Renal cortex interstitium (tissue), 11 donors: ENCODE results near the gene MAST4. TPM values are rescaled to one million over a fixed set of nuclear protein-coding genes. Genes with fewer than 3 reads are reported as not detected.

ENCODE experiments used
- DNase-seq, 11 donors: peaks; one replicate each; pipeline ENCODE4 v3.0.0-alpha.2; 2013; ENCODE audit warnings: low read depth in 9 of 11, low spot score in 4 of 11; ENCODE audit errors: extremely low read depth in 1 of 11
- polyA plus RNA-seq, 3 donors: library from polyadenylated mRNA; unstranded; fragments of 120-200 nt; gene quantifications; one replicate each; pipeline ENCODE4 v1.2.1, GENCODE V29; 2013; ENCODE audit not compliant: insufficient read length in 3 of 3

The MAST4 gene
- polyA plus RNA-seq, 3 donors = 15.2 to 19.4 (median 16.8) TPM

DNA sequence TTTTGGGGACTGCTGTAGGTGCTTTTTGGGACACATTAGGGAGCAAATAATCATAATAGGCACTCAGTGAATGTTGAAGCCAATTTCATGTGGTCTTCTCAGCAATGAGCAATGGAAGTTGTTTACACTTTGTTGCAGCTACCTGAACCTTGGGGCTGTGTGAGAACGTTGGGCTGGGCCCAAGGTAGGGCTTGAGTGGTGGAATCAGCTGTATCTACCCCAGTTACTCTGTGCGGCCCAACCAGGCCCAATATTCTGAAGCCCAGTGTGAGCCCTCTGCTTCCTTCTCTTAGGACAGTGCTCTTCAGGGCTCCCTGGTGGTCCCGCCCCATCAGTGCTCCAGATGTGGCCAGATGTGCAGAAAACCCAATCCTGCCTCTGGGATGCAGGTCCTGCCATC, 38.4 kb downstream of the MAST4 start:
- DNase-seq = no peak

- no peak for DNase-seq
Observed at GRCh38 chr5:66637994-66638393, 41.8 kb downstream of the MAST4 start.

DNA sequence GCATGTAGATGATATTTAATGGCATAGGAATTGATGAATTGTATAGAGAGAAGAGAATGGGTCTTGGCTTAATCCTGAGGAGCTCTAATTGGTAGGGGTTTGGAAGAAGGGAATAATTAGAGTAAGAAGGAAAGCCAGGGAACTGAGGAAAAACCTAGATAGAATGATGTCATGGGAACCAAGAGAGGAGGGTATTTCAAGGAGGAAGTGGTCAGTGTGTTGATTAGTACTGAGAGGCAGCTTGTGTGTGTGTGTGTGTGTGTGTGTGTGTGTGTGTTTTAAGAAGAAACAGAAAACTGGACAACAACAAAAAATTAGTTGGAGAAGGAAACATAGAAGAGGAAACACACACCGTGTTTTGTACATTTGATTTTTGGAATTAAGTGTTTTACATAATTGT, 42.8 kb downstream of the MAST4 start:
- no peak for DNase-seq

GRCh38 chr5:66642538-66642937, 46.3 kb downstream of the MAST4 start:
- no peak for DNase-seq

DNA sequence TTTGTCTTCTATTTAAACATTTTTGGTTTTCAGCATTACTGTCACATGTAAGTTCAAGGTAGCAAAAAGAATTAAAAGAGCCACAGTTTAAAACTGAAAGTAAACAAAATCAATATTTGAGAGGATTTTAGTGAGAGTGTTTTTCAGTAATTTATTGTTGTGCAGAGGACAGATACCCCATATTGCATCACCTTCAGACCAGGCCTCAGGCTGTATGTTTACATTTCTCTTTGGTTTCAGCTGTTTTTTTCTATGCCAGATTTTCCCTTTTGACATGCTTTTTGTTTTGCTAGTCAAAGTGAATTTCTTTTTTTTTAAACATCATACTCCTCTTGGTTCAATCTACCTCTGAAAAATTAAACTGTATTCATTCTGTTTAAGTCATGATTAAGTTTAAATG, 47.2 kb downstream of the MAST4 start:
- DNase-seq = no peak

DNA sequence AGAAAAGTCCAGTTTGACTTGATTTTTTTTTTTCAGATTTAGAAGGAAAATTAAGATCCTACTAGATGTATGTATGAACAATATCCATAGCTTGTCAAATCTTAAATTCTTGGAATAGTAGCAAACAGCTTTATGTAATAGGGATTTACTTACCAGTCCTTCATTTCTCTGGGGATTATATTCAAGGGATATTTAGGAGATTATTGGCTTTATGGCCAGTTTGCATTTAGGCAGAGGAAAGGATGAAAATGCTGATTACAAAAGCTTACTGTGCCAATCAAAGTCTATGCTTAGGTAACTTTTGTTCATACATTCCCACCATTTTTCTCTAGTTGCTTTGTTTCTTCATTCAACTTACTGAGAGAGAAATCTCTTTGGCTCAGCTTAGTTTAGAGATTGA, 47.9 kb downstream of the MAST4 start:
- DNase-seq = no peak

DNA sequence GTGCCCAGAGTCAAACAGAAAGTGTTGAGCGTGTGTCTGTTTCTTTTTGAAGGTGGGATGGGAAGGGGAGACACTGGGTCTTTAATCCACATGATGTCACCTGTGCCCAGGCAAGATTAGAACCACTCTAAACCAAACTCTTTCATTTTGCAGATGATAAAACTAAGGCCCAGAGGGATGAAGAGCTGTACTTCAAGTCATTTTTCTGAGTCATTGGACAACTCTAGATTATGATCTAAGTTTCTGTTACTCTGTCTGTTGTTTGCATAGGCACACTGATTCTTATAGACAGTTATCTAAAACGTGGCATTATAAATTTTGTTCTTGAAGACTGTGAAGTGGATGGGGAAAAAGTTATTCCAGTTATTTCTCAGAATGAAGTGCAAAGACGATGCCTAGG, 48.8 kb downstream of the MAST4 start:
- no peak for DNase-seq

DNA sequence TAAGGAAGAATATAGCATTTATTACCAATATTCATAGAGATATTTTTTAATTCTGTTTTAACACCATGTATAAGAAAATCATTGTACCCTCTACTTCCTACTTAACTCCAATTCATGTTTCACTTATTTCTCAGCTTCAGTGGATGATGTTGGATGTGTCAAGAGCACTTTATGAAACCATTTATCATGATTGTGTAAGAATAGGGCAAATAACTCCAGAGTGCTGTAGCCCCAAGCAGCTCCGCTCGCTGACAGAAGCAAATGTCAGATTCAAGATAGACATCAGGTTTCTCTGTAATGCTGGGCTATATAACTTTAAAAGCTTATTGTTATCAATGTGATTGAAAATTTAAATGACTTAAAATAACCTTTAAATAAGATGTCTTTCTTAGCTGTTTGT, 50.4 kb downstream of the MAST4 start:
- DNase-seq = no peak

DNA sequence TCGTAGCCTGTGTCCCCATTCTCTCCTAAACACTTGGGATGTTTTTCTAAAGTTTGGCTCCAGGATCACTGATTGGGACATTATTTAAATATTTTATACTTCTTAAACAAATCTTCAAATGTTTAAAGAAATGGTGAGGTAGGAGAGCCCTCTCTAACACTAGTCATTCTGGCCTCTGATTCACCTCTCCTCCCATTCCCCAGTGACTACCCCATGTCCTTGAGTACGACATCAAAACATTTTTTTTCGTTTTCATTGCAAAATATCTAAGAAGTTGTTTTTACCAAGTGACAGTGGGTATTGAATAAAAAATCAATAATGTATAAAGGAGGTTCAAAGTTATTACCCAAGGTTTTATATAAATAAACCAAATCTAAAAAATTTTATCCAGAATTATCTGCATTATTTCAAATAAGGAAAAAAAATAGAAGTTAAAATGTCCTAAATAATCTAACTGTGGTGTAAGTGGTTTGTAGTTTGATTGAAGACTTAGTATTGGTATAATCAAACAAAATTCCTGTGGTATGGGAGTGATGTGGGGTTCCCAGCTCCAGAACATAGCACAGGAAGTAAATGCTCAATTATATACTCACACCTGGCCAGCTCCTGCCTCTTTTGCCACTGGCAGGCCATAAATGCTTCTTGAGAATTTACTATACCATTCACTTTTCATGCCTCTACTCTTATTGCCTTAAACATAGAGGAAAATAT, 51.1 kb downstream of the MAST4 start:
- no peak for DNase-seq

GRCh38 chr5:66652818-66653217, 56.6 kb downstream of the MAST4 start:
- DNase-seq = no peak

DNA sequence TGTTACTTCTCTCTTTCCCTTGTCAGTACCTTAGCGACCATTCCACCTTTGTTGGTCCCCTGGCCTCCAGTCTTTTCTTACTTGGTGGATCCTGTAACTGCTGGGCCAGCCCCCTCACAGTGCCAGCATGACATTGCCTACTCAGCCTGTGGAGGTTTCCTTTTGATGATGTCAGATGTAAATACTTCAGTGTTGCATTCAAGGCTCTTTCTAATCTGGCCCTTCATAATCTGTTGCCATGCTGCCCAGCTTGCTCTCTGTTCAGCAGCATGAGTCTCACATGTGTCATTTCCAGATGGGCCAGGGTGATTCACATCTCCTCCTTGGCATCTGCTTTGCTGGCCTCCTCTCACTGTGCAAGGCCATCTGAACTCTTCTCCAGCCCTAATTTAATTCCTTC, 57.1 kb downstream of the MAST4 start:
- DNase-seq = no peak

DNA sequence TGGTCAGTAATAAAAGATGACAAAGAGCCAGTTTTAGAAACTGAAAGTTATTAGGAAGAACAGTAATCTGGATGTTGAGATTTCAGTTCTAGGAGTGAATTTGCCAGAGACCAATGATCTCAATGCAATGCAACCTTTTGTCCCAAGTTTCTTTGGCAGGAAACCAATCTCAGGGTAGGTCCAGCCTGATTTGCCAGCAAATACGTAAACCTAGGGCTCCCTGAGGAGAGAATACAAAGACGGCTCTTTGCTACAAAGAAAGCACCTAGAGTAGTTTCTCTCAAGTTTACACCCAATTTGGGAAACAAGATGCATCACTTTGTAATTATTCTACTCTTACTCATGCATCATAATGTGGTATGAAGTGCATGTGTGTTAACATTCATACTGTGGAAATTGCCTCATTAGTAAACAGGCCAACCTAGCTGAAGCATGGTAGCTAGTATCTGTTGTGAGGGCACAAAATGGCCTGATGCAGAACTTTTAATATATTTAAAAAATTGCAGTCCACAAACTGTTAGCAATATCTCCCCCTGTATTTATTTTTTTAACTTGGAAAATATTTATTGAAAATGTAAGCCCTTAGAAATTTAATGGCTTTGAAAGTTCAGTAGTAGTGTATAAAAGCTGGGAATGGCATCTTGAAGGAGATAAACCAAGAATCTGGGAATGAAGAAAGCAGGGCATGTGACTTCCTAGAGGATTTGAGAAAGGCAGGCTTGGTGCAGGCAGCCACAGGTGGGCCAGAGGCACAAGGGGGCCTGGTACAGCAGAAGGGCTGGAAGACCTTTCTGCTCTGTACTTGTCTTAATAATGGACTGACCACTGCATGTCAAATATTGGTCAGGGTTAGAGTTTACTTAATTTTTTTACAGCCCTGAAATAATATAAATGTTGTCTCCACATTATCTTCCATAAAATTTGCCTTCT, 59.5 kb downstream of the MAST4 start:
- no peak for DNase-seq

- no peak for DNase-seq
Observed at GRCh38 chr5:66658516-66658915, 62.3 kb downstream of the MAST4 start.

- no peak for DNase-seq
Observed at GRCh38 chr5:66659780-66660179, 63.6 kb downstream of the MAST4 start.

GRCh38 chr5:66660396-66660795, 64.2 kb downstream of the MAST4 start:
- no peak for DNase-seq

GRCh38 chr5:66661149-66661548, 65.0 kb downstream of the MAST4 start:
- DNase-seq = no peak

DNA sequence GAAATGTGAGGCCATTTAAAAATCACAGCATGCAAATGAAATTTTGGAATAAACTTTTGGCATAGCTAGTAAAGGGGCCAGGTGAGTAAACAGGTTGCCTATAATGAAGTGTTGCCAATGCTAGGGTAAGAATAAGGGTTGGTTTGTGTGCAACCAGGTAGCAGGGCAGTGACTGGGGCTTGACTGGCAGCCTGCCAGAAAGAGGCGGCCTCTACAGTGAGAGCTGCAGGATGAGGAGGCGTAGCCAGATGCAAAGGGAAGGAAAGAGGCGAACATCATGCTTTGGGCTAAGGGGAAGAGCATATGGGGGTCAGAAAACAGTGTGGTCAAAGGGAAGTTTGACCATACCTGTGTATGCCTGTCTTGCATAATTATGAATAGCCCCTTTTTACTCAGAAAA, 70.6 kb downstream of the MAST4 start:
- peak in 1 of 11 donors; percentile 17 for DNase-seq

DNA sequence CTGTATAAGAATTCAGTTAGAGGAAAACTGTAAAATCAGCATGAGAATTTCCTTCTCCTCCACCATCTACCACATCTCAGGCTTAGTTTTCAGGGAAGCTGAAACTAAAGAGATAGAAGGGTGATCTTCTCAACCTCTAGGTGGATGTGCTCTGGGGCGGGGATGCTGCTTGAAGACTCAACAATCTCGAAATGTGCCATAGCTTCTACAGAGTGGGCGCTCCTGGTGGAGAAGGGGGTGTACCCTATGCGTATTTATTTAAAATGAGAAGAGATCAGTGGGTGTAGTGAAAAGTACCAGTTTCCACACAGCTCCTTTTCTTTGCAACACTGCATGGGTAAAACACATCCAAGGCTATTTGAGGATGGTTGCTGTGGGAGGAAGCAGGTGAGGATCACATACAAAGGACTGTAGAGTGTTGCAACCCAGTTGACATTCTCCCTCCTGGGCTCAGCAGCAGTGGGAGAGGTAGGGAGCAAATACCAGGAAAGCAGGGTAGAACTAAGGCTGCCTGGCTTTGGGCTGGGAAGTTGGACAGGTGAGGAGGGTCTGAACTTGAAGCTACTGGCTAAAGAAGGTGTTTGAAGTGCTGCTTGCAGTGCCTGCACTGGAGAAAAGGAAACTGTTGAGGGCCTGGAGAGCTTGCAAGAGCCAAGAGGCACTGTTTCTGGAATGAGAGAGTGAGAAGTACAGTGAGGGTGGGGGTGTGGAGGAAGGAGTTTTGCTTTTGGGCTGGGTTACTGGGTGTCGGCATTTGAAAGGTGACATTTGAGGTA, 73.1 kb downstream of the MAST4 start:
- no peak for DNase-seq

- DNase-seq = no peak
Observed at GRCh38 chr5:66669862-66670195, 73.6 kb downstream of the MAST4 start.

DNA sequence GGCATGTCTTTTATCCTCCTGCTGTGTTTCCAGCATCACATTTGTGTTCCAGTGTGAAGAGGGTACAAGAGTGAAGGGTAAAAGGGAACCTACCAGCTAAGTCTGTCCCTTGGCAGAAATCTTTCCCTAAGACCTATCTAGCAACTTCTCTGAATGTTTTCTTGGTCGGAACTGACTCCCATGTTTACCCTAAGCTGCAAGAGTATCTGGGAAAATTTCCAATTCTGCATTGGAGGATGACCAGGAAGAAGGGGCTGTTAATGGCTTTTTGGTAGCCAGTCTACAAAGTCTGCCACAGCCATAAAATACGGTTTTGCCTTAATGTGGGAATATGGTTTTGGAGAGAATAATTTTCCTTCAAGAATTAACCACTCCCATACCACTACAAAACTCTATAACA, 75.1 kb downstream of the MAST4 start:
- no peak for DNase-seq
